MCF 10A (cell line): ENCODE results near the gene YEATS2. TPM values are rescaled to one million over a fixed set of nuclear protein-coding genes. Genes with fewer than 3 reads are reported as not detected.

Experiments used
- BruUV-seq: library from RNA; stranded (reverse); fragments of 400-500 nt; replicated peaks from 2 replicates; lab custom pipeline; 2021; lab: Mats Ljungman, UMichigan
- CTCF ChIA-PET: fragments of 300-600 bp; sonication (Branson Sonifier 250); formaldehyde crosslinking; extraction: SDS; loops from one replicate; lab custom pipeline; 2021; ENCODE audit warnings: antibody characterized with exemption, inconsistent platforms; lab: Yijun Ruan, JAX
- POLR2A ChIA-PET: fragments of 300-600, 350-650 bp; sonication (Branson Sonifier 250); formaldehyde crosslinking; extraction: SDS; loops from one replicate; lab custom pipeline; 2020; ENCODE audit warnings: antibody characterized with exemption, inconsistent platforms; lab: Yijun Ruan, JAX
- DNase-seq: peaks from one replicate; pipeline ENCODE4 v3.0.0-alpha.2; 2018; ENCODE audit not compliant: unreplicated experiment
- H3K27ac Mint-ChIP-seq: one replicate; pipeline ENCODE4 v1.8.0; 2022; ENCODE audit warnings: mild to moderate bottlenecking, low read depth, mixed read lengths; ENCODE audit not compliant: unreplicated experiment
- H3K27me3 Mint-ChIP-seq: one replicate; pipeline ENCODE4 v1.8.0; 2022; ENCODE audit warnings: mixed read lengths; ENCODE audit not compliant: insufficient read depth, unreplicated experiment
- H3K36me3 Mint-ChIP-seq: one replicate; pipeline ENCODE4 v1.8.0; 2022; ENCODE audit warnings: mild to moderate bottlenecking, moderate library complexity, mixed read lengths; ENCODE audit not compliant: insufficient read depth, unreplicated experiment
- H3K4me1 Mint-ChIP-seq: one replicate; pipeline ENCODE4 v1.8.0; 2022; ENCODE audit warnings: mixed read lengths; ENCODE audit not compliant: insufficient read depth, unreplicated experiment
- H3K4me3 Mint-ChIP-seq: one replicate; pipeline ENCODE4 v1.8.0; 2022; ENCODE audit warnings: mild to moderate bottlenecking, moderate library complexity, mixed read lengths; ENCODE audit not compliant: unreplicated experiment
- H3K9me3 Mint-ChIP-seq: one replicate; pipeline ENCODE4 v1.8.0; 2022; ENCODE audit warnings: mixed read lengths; ENCODE audit not compliant: unreplicated experiment
- intact Hi-C: fragments of 100-400 bp; cut with micrococcal nuclease; formaldehyde crosslinking; loops from 2 replicates; pipeline ENCODE4 v1.14.1; 2022
- total RNA-seq: library from RNA; stranded (reverse); gene quantifications from 2 replicates; pipeline ENCODE4 v1.2.3, GENCODE V29; 2022
- TF ChIP-seq, protein P1 (sequence below): fragments of 200-600 bp; IDR thresholded peaks from one replicate; pipeline ENCODE4 v1.8.0; 2022; ENCODE audit warnings: antibody characterized with exemption, mild to moderate bottlenecking; ENCODE audit not compliant: unreplicated experiment

Gene YEATS2
- total RNA-seq, 1 experiment from 2014 or later, result 29.4 TPM

DNA sequence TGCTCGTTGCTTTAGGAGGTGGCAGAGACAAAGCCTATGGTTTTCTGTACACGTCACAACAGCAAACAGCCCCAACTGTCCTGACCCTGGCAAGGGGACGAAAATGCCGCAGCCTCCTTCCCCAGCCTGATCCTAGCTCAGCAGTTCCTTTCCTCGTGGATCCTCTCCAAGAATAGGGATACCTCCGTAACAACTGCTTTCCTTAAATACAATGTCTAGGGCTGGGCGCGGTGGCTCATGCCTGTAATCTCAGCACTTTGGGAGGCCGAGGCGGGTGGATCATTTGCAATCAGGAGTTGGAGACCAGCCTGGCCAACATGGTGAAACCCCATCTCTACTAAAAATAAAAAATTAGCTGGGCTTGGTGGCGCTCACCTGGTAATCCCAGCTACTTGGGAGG lies 110.8 kb downstream of the YEATS2 start:
- Mint-ChIP-seq H3K36me3 (peaks cover 82% of the 10 kb centered on the region), H3K4me3 (no peak overlapping the region), H3K27me3 (no peaks in the 10 kb centered on the region), H3K27ac (no peak overlapping the region), H3K9me3 (no peaks in the 10 kb centered on the region), H3K4me1 (peaks cover 9% of the 10 kb centered on the region)
- no TSS peak for BruUV-seq
- TF ChIP-seq, protein P1, sequence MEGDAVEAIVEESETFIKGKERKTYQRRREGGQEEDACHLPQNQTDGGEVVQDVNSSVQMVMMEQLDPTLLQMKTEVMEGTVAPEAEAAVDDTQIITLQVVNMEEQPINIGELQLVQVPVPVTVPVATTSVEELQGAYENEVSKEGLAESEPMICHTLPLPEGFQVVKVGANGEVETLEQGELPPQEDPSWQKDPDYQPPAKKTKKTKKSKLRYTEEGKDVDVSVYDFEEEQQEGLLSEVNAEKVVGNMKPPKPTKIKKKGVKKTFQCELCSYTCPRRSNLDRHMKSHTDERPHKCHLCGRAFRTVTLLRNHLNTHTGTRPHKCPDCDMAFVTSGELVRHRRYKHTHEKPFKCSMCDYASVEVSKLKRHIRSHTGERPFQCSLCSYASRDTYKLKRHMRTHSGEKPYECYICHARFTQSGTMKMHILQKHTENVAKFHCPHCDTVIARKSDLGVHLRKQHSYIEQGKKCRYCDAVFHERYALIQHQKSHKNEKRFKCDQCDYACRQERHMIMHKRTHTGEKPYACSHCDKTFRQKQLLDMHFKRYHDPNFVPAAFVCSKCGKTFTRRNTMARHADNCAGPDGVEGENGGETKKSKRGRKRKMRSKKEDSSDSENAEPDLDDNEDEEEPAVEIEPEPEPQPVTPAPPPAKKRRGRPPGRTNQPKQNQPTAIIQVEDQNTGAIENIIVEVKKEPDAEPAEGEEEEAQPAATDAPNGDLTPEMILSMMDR, result no peak
- POLR2A ChIA-PET, result no interaction called here
- DNase-seq, result no peak
- intact Hi-C loops, result no loop called here
- CTCF ChIA-PET, result no interaction called here

DNA sequence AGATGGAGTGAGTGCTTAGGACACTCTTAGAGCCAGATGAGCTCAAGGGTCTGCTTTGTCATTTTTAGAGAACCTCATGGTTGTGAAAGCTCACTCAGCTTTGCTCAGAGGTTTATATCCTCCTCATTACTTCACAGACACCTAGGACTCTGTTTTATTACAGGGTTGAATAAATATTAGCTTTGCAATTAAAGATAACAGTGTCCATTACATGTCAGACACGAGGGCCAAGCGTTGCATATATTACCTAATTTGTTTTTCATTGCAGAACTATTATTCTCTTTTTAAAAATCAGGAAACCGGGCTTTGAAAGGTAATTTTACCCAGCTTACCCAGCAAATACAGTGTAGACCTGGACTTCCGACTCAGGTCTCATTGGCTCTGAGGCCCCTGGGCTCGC lies 111.7 kb downstream of the YEATS2 start:
- no peak for DNase-seq
- ChIA-PET CTCF (no interaction called here), POLR2A (interaction anchor here (1.1 kb wide), 1 partner anchor 35 kb away, joined by 3 read pairs; no protein-coding TSS in a partner anchor)
- Mint-ChIP-seq H3K4me1 (peaks cover 9% of the 10 kb centered on the region), H3K27me3 (no peaks in the 10 kb centered on the region), H3K9me3 (no peaks in the 10 kb centered on the region), H3K27ac (no peak overlapping the region), H3K4me3 (no peak overlapping the region), H3K36me3 (peaks cover 75% of the 10 kb centered on the region)
- BruUV-seq, result no TSS peak
- intact Hi-C loops, result no loop called here
- TF ChIP-seq, protein P1, result no peak

DNA sequence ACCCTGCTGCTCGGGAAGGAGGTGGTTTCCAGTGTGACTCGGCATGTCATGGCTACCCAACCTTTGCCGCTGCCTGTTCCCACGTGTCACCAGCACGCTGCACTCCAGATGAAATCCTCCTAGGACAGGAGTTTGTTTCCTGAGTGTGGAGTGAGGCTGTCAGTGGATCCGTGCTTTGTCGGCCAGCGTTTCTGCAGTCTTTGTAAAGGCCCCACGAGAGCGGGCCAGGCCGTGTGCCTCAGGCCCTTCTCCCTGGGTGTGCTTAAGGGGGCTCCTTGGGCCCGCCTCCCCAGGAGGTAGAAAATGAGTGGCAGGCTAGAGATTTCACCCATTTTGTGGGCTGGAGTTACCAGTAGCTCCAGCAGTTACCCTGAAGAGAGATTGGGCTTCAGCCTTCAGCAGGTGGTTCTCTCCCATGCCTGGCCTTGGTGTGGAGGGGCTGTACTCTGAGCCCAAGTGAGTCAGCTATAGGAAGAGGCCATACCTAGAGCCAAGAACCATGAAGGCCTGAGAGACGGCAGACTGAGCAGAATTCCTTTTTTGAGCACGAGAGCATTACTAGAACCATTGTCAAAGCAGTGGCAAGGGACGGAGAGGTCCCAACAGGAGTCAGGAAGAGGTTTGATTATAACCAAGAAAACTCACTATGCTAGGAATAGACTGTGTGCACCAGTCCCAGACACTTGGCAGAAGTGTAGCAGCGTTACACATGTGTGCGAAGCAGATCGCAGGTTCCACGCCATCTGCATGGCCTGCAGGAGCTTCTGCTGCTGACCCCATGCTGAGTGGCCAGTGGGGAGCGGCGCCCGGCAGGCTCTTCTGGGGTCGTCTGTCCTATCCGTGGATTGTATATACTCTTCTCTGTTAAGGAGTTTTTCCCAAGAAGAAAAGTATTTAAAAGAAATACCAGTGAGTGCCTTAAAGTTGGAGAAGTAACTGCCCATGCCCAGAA lies 113.3 kb downstream of the YEATS2 start:
- POLR2A ChIA-PET, result no interaction called here
- BruUV-seq, result no TSS peak
- Mint-ChIP-seq H3K9me3 (no peaks in the 10 kb centered on the region), H3K4me1 (peaks cover 9% of the 10 kb centered on the region), H3K27me3 (no peaks in the 10 kb centered on the region), H3K36me3 (peaks cover 63% of the 10 kb centered on the region), H3K4me3 (no peak overlapping the region), H3K27ac (no peak overlapping the region)
- CTCF ChIA-PET, result interaction anchor here (0.6 kb wide), 1 partner anchor 322 kb away, joined by 3 read pairs; no protein-coding TSS in a partner anchor
- TF ChIP-seq, protein P1, result no peak
- DNase-seq, result no peak
- intact Hi-C loops, result no loop called here

DNA sequence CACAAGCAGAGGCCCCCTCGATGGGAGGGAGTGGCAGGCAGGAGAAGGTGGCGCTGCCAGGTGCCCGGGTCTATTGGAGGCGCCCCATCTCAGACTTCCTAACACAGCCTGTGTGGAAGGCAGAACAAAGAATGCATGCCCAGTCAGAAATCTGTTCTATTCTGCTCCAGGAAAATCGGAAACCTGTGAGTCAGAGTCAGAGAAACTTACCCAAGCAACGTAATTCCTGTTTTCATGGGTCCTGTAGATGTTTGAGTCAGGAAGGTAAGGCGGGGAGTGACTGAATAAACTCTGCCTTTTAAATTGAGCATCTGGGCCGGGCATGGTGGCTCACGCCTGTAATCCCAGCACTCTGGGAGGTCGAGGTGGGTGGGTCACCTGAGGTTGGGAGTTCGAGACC lies 114.0 kb downstream of the YEATS2 start:
- no peaks in the 10 kb centered on the region for H3K9me3 Mint-ChIP-seq
- H3K4me1 Mint-ChIP-seq, result peaks cover 9% of the 10 kb centered on the region
- TF ChIP-seq, protein P1, result no peak
- intact Hi-C loops, result no loop called here
- DNase-seq, result no peak
- no TSS peak for BruUV-seq
- no peak overlapping the region for H3K27ac Mint-ChIP-seq
- POLR2A ChIA-PET, result interaction anchor here (0.6 to 1.2 kb wide), 2 partner anchors 9 to 15 kb away, joined by 3 read pairs; no protein-coding TSS in a partner anchor
- H3K36me3 Mint-ChIP-seq, result peaks cover 61% of the 10 kb centered on the region
- H3K27me3 Mint-ChIP-seq, result no peaks in the 10 kb centered on the region
- CTCF ChIA-PET, result no interaction called here
- H3K4me3 Mint-ChIP-seq, result no peak overlapping the region
